PC-3 (cell line): Measurements from ENCODE around the gene PACRGL. TPM values are rescaled to one million over a fixed set of nuclear protein-coding genes. Genes with fewer than 3 reads are reported as not detected.

Source experiments
- ATAC-seq: fragments of 200-7000 bp; cut with Tn5 transposase; 2 replicates; pipeline ENCODE4 v1.9.1; 2020; ENCODE audit warnings: mild to moderate bottlenecking, moderate library complexity
- BruUV-seq: library from RNA; stranded (reverse); fragments of 400-500 nt; replicated peaks from 2 replicates; lab custom pipeline; 2021; lab: Mats Ljungman, UMichigan
- CTCF ChIA-PET: fragments of 300-600 bp; sonication (Branson Sonifier 250); formaldehyde crosslinking; loops from one replicate; lab custom pipeline; 2022; ENCODE audit warnings: antibody characterized with exemption; lab: Charles Lee
- POLR2A ChIA-PET: fragments of 300-600 bp; sonication (Branson Sonifier 250); formaldehyde crosslinking; loops from one replicate; lab custom pipeline; 2022; ENCODE audit warnings: antibody characterized with exemption; ENCODE audit not compliant: unreplicated experiment; lab: Charles Lee
- DNase-seq: peaks from one replicate; pipeline ENCODE4 v3.0.0-alpha.2; 2015
- H2AFZ ChIP-seq: fragments of 300-600 bp; sonication (generic); 2 replicates; pipeline ENCODE4 v1.6.0; 2016; ENCODE audit warnings: antibody characterized with exemption, low read length
- H3F3A ChIP-seq: fragments of 300-600 bp; sonication (generic); one replicate; pipeline ENCODE4 v1.6.0; 2017; ENCODE audit warnings: antibody characterized with exemption, low read length, control low read depth, mild to moderate bottlenecking; ENCODE audit not compliant: unreplicated experiment
- H3K27ac ChIP-seq: fragments of 300-600 bp; sonication (generic); 2 replicates; pipeline ENCODE4 v1.5.1; 2016; ENCODE audit warnings: mild to moderate bottlenecking, low read length
- H3K27me3 ChIP-seq: fragments of 300-600 bp; sonication (generic); 2 replicates; pipeline ENCODE4 v1.6.1; 2016; ENCODE audit warnings: low read length, mixed read lengths
- H3K36me3 ChIP-seq: fragments of 300-600 bp; sonication (generic); 2 replicates; pipeline ENCODE4 v1.6.1; 2016; ENCODE audit warnings: low read depth, mixed run types, low read length, mixed read lengths
- H3K4me1 ChIP-seq: fragments of 300-600 bp; sonication (generic); 2 replicates; pipeline ENCODE4 v1.5.1; 2016; ENCODE audit warnings: low read length; ENCODE audit not compliant: insufficient read depth
- H3K4me2 ChIP-seq: fragments of 300-600 bp; sonication (generic); 2 replicates; pipeline ENCODE4 v1.6.0; 2016; ENCODE audit warnings: low read length
- H3K4me3 ChIP-seq: fragments of 300-600 bp; sonication (generic); 2 replicates; pipeline ENCODE4 v1.5.1; 2016; ENCODE audit warnings: mild to moderate bottlenecking, low read length, mixed read lengths
- H3K79me2 ChIP-seq: fragments of 300-600 bp; sonication (generic); 2 replicates; pipeline ENCODE4 v1.6.1; 2017; ENCODE audit warnings: low read length, mixed read lengths
- H3K9ac ChIP-seq: fragments of 300-600 bp; sonication (generic); 2 replicates; pipeline ENCODE4 v1.6.0; 2016; ENCODE audit warnings: mild to moderate bottlenecking, low read length
- H3K9me2 ChIP-seq: fragments of 300-600 bp; sonication (generic); replicated peaks from 2 replicates; pipeline ENCODE4 v1.6.1; 2016; ENCODE audit warnings: mixed run types, low read length, mixed read lengths
- H3K9me3 ChIP-seq: fragments of 300-600 bp; sonication (generic); 2 replicates; pipeline ENCODE4 v1.6.1; 2016; ENCODE audit warnings: low read length, mixed read lengths
- H4K20me1 ChIP-seq: fragments of 300-600 bp; sonication (generic); 2 replicates; pipeline ENCODE4 v1.6.1; 2016; ENCODE audit warnings: low read length, mixed read lengths
- CTCF ChIP-seq: fragments of 300-600 bp; sonication (generic); conservative IDR thresholded peaks from 2 replicates; pipeline ENCODE4 v1.5.1; 2017; ENCODE audit warnings: antibody characterized with exemption, low read depth, mild to moderate bottlenecking, low read length
- EZH2 ChIP-seq: fragments of 300-600 bp; sonication (generic); IDR thresholded peaks from one replicate; pipeline ENCODE4 v1.6.1; 2017; ENCODE audit warnings: antibody characterized with exemption, mild to moderate bottlenecking, low read length; ENCODE audit not compliant: unreplicated experiment
- EZH2phosphoT487 ChIP-seq: fragments of 300-600 bp; sonication (generic); IDR thresholded peaks from 2 replicates; pipeline ENCODE4 v1.6.1; 2018; ENCODE audit warnings: mild to moderate bottlenecking, antibody characterized with exemption, low read length, borderline replicate concordance
- intact Hi-C: fragments of 100-400 bp; cut with micrococcal nuclease; formaldehyde crosslinking; loops from 2 replicates; pipeline ENCODE4 v1.9.0; 2023
- total RNA-seq: library from RNA; depleted of rRNA; stranded (reverse); fragments of >200 nt; gene quantifications from 2 replicates; pipeline ENCODE4 v1.2.3, GENCODE V29; 2014

PACRGL gene
- total RNA-seq, 1 experiment from 2014 or later: 25.9 TPM

GRCh38 chr4:20761382-20761781, 61.1 kb downstream of the PACRGL start:
- H4K20me1 ChIP-seq: no peaks in the 10 kb centered on the region
- no peaks in the 10 kb centered on the region for H3F3A ChIP-seq
- no TSS peak for BruUV-seq
- intact Hi-C loops: no loop called here
- H3K9me3 ChIP-seq: no peaks in the 10 kb centered on the region
- no peaks in the 10 kb centered on the region for H3K79me2 ChIP-seq
- CTCF ChIA-PET: no interaction called here
- POLR2A ChIA-PET: no interaction called here
- H2AFZ ChIP-seq: no peak overlapping the region
- no peaks in the 10 kb centered on the region for H3K36me3 ChIP-seq
- H3K4me2 ChIP-seq: no peak overlapping the region
- DNase-seq: peak; percentile 16
- ATAC-seq: no peak
- H3K27ac ChIP-seq: no peak overlapping the region
- no peaks in the 10 kb centered on the region for H3K9me2 ChIP-seq
- H3K27me3 ChIP-seq: no peaks in the 10 kb centered on the region
- no peaks in the 10 kb centered on the region for H3K4me1 ChIP-seq
- H3K4me3 ChIP-seq: no peak overlapping the region
- H3K9ac ChIP-seq: no peak overlapping the region
- TF ChIP-seq CTCF (no peak), EZH2 (no peak), EZH2phosphoT487 (no peak)

GRCh38 chr4:20761826-20762225, 61.6 kb downstream of the PACRGL start:
- no peak overlapping the region for H3K27ac ChIP-seq
- H3K27me3 ChIP-seq: no peaks in the 10 kb centered on the region
- ChIA-PET POLR2A (no interaction called here), CTCF (no interaction called here)
- H3K9me2 ChIP-seq: no peaks in the 10 kb centered on the region
- H3K4me3 ChIP-seq: no peak overlapping the region
- no peaks in the 10 kb centered on the region for H4K20me1 ChIP-seq
- TF ChIP-seq CTCF (no peak), EZH2 (no peak), EZH2phosphoT487 (no peak)
- no peaks in the 10 kb centered on the region for H3F3A ChIP-seq
- H3K9me3 ChIP-seq: no peaks in the 10 kb centered on the region
- no peaks in the 10 kb centered on the region for H3K4me1 ChIP-seq
- DNase-seq (no peak), ATAC-seq (no peak)
- H3K9ac ChIP-seq: no peak overlapping the region
- intact Hi-C loops: no loop called here
- H3K36me3 ChIP-seq: no peaks in the 10 kb centered on the region
- H3K79me2 ChIP-seq: no peaks in the 10 kb centered on the region
- no peak overlapping the region for H3K4me2 ChIP-seq
- BruUV-seq: no TSS peak
- H2AFZ ChIP-seq: no peak overlapping the region

GRCh38 chr4:20764366-20764992, 64.2 kb downstream of the PACRGL start:
- H3K9me2 ChIP-seq: no peaks in the 10 kb centered on the region
- BruUV-seq: no TSS peak
- H3K36me3 ChIP-seq: no peaks in the 10 kb centered on the region
- intact Hi-C loops: no loop called here
- H3K27me3 ChIP-seq: no peaks in the 10 kb centered on the region
- no peaks in the 10 kb centered on the region for H3F3A ChIP-seq
- H3K4me2 ChIP-seq: no peak overlapping the region
- no peak overlapping the region for H3K9ac ChIP-seq
- no peak overlapping the region for H3K27ac ChIP-seq
- H3K4me3 ChIP-seq: no peak overlapping the region
- DNase-seq (peak; percentile 6), ATAC-seq (no peak)
- H3K9me3 ChIP-seq: no peaks in the 10 kb centered on the region
- TF ChIP-seq EZH2phosphoT487: no peak
- no peak for TF ChIP-seq EZH2
- TF ChIP-seq CTCF: no peak
- no peaks in the 10 kb centered on the region for H3K79me2 ChIP-seq
- no peak overlapping the region for H2AFZ ChIP-seq
- POLR2A ChIA-PET: no interaction called here
- CTCF ChIA-PET: no interaction called here
- no peaks in the 10 kb centered on the region for H3K4me1 ChIP-seq
- no peaks in the 10 kb centered on the region for H4K20me1 ChIP-seq
